ENCODE results near the gene CRIP2. TPM values are rescaled to one million over a fixed set of nuclear protein-coding genes. Genes with fewer than 3 reads are reported as not detected.

CRIP2 gene
- polyA plus RNA-seq, 1 donor from 2014 or later, result 214 TPM

DNA sequence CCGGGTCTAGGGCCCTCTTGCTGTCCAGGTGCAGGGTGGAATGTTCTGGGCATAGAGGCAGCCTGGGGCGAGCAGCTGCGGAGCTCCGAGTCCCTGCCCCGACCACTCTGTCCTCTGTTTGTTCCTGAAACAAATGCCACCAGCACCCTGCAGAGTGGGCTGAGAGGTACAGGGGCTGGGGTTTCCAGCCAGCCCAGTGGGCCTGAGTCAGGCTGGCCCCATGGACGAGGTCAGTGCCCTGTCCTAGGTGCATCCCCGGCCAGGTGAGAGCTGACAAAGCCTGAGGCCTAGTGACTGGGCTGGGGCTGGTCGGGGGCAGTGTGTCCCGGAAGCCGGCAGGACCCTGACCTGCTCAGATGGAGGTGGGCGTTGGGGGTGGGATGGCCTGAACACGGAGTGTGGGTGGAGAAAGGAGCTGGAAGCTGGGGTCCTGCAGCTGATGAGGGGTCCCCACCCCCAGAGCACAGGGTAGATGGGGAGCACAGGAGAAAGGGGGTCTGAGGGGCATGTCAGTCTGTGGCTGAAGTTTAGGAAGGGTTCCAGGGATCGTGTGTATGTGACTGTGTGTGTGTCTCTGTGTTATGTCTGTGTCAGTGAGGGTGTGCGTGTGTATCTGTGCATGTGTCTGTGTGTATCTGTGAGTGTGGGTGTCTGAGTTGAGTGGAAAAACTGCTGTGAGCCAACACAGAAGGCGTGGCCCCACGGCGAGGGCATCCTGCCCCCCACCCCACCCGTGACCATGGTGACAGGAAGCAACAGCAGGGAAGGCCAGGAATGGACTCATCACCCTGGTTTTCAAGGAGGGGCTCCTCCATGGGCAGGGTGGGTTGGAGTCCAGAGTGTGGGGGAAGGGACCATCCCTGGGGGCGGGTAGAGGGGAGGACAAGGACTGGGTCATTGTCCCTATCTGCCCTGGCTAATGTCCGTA lies 9.7 kb downstream of the CRIP2 start:
- Histone ChIP-seq H2AFZ (ENCODE audit: low read depth, low read length) (no peak overlapping the region), H3K9me2 (ENCODE audit: insufficient read depth, low read length) (no peaks in the 10 kb centered on the region), H3F3A (ENCODE audit: insufficient read depth, low read length, poor library complexity, severe bottlenecking) (no peaks in the 10 kb centered on the region), H3K36me3 (ENCODE audit: insufficient read depth, low read length) (no peaks in the 10 kb centered on the region), H3K4me2 (ENCODE audit: low read length) (no peak overlapping the region), H3K27ac (ENCODE audit: low read length) (no peak overlapping the region), H3K4me3 (ENCODE audit: low read length) (no peak overlapping the region), H3K9me3 (ENCODE audit: low read length) (no peaks in the 10 kb centered on the region), H4K20me1 (ENCODE audit: insufficient read depth) (no peaks in the 10 kb centered on the region), H3K79me2 (replicated peaks; ENCODE audit: insufficient read depth, low read length) (no peaks in the 10 kb centered on the region), H3K27me3 (ENCODE audit: insufficient read depth, low read depth, low read length) (peaks cover 29% of the 10 kb centered on the region), H3K9ac (ENCODE audit: low read length) (no peak overlapping the region)
- no peak for TF ChIP-seq POLR2AphosphoS5 (IDR thresholded peaks at IDR 0.05)
- no peak for TF ChIP-seq EZH2 (IDR thresholded peaks at IDR 0.05; ENCODE audit: borderline replicate concordance, insufficient read depth, low read length, poor library complexity, severe bottlenecking)
- no peak for TF ChIP-seq MXI1 (conservative IDR thresholded peaks at IDR 0.05; ENCODE audit: poor library complexity, severe bottlenecking)
- no peak for TF ChIP-seq TAF1 (IDR thresholded peaks at IDR 0.05; ENCODE audit: low read depth)
- TF ChIP-seq, protein P1, sequence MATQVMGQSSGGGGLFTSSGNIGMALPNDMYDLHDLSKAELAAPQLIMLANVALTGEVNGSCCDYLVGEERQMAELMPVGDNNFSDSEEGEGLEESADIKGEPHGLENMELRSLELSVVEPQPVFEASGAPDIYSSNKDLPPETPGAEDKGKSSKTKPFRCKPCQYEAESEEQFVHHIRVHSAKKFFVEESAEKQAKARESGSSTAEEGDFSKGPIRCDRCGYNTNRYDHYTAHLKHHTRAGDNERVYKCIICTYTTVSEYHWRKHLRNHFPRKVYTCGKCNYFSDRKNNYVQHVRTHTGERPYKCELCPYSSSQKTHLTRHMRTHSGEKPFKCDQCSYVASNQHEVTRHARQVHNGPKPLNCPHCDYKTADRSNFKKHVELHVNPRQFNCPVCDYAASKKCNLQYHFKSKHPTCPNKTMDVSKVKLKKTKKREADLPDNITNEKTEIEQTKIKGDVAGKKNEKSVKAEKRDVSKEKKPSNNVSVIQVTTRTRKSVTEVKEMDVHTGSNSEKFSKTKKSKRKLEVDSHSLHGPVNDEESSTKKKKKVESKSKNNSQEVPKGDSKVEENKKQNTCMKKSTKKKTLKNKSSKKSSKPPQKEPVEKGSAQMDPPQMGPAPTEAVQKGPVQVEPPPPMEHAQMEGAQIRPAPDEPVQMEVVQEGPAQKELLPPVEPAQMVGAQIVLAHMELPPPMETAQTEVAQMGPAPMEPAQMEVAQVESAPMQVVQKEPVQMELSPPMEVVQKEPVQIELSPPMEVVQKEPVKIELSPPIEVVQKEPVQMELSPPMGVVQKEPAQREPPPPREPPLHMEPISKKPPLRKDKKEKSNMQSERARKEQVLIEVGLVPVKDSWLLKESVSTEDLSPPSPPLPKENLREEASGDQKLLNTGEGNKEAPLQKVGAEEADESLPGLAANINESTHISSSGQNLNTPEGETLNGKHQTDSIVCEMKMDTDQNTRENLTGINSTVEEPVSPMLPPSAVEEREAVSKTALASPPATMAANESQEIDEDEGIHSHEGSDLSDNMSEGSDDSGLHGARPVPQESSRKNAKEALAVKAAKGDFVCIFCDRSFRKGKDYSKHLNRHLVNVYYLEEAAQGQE (IDR thresholded peaks at IDR 0.05; ENCODE audit: borderline replicate concordance), result no peak
- no peak for TF ChIP-seq SMC3 (conservative IDR thresholded peaks at IDR 0.05; ENCODE audit: poor library complexity)
- no peak for TF ChIP-seq RAD21 (conservative IDR thresholded peaks at IDR 0.05)
- TF ChIP-seq, protein P2, sequence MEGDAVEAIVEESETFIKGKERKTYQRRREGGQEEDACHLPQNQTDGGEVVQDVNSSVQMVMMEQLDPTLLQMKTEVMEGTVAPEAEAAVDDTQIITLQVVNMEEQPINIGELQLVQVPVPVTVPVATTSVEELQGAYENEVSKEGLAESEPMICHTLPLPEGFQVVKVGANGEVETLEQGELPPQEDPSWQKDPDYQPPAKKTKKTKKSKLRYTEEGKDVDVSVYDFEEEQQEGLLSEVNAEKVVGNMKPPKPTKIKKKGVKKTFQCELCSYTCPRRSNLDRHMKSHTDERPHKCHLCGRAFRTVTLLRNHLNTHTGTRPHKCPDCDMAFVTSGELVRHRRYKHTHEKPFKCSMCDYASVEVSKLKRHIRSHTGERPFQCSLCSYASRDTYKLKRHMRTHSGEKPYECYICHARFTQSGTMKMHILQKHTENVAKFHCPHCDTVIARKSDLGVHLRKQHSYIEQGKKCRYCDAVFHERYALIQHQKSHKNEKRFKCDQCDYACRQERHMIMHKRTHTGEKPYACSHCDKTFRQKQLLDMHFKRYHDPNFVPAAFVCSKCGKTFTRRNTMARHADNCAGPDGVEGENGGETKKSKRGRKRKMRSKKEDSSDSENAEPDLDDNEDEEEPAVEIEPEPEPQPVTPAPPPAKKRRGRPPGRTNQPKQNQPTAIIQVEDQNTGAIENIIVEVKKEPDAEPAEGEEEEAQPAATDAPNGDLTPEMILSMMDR (IDR thresholded peaks at IDR 0.05; ENCODE audit: poor library complexity, severe bottlenecking), result no peak
- no peak for TF ChIP-seq EP300 (conservative IDR thresholded peaks at IDR 0.05; ENCODE audit: poor library complexity, severe bottlenecking)

DNA sequence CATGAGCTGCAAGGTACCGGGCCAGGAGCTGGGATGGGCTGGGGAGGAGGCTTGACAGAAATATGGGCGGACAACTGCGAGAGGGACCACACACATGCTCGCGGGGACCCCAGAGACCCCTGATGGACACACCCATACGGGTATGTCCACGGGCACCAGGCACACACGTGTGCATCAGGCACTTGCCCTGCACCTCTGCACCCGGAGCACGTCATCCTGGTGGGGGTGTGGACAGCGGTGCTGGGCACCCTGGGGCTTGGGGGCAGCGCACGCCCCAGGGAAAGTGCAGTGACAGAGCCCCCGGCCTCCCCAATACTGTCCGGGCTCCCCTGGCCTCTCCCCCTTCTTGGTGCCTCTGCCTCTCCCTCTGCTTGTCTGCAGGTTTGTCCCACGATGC lies 10.4 kb downstream of the CRIP2 start:
- Histone ChIP-seq H3K9ac (ENCODE audit: low read length) (no peak overlapping the region), H3K79me2 (replicated peaks; ENCODE audit: insufficient read depth, low read length) (no peaks in the 10 kb centered on the region), H3K9me2 (ENCODE audit: insufficient read depth, low read length) (no peaks in the 10 kb centered on the region), H3F3A (ENCODE audit: insufficient read depth, low read length, poor library complexity, severe bottlenecking) (no peaks in the 10 kb centered on the region), H2AFZ (ENCODE audit: low read depth, low read length) (no peak overlapping the region), H4K20me1 (ENCODE audit: insufficient read depth) (no peaks in the 10 kb centered on the region), H3K27me3 (ENCODE audit: insufficient read depth, low read depth, low read length) (peaks cover 29% of the 10 kb centered on the region), H3K36me3 (ENCODE audit: insufficient read depth, low read length) (no peaks in the 10 kb centered on the region), H3K4me2 (ENCODE audit: low read length) (no peak overlapping the region), H3K27ac (ENCODE audit: low read length) (no peak overlapping the region), H3K4me3 (ENCODE audit: low read length) (no peak overlapping the region), H3K9me3 (ENCODE audit: low read length) (no peaks in the 10 kb centered on the region)
- TF ChIP-seq RAD21 (conservative IDR thresholded peaks at IDR 0.05), result no peak
- TF ChIP-seq, protein P2 (IDR thresholded peaks at IDR 0.05; ENCODE audit: poor library complexity, severe bottlenecking), result no peak
- TF ChIP-seq SMC3 (conservative IDR thresholded peaks at IDR 0.05; ENCODE audit: poor library complexity), result no peak
- TF ChIP-seq TAF1 (IDR thresholded peaks at IDR 0.05; ENCODE audit: low read depth), result no peak
- TF ChIP-seq, protein P1 (IDR thresholded peaks at IDR 0.05; ENCODE audit: borderline replicate concordance), result no peak
- TF ChIP-seq MXI1 (conservative IDR thresholded peaks at IDR 0.05; ENCODE audit: poor library complexity, severe bottlenecking), result no peak
- TF ChIP-seq EP300 (conservative IDR thresholded peaks at IDR 0.05; ENCODE audit: poor library complexity, severe bottlenecking), result no peak
- no peak for TF ChIP-seq POLR2AphosphoS5 (IDR thresholded peaks at IDR 0.05)

Data from neural cell (in vitro differentiated cells).